Measurements from ENCODE around the gene SNRNP200. TPM values are rescaled to one million over a fixed set of nuclear protein-coding genes. Genes with fewer than 3 reads are reported as not detected.

Gene SNRNP200
- total and polyA plus RNA-seq, 4 donors: 65.9 to 106 (median 88.0) TPM

GRCh38 chr2:96262306-96262705 lies 43.0 kb downstream of the SNRNP200 start:
- WGBS, 2 donors: 79 to 95% methylated on average over 2 of the region's 2 CpGs
- peaks cover 0 to 11% (median 5%) of the 10 kb centered on the region in 4 donors for H3K36me3 ChIP-seq (ENCODE audit: control insufficient read depth in 4 of 4, insufficient read depth in 4 of 4, low read length in 4 of 4)
- ATAC-seq (ENCODE audit: insufficient read depth, low FRiP score): no peak
- no peak for DNase-seq
- H3K27ac ChIP-seq (ENCODE audit: low read depth in 1 of 2, low read length in 1 of 2): no peak overlapping the region
- no peak overlapping the region for H3K9ac ChIP-seq (ENCODE audit: insufficient read depth in 1 of 2, low read length in 2 of 2)
- H3K9me3 ChIP-seq (ENCODE audit: control insufficient read depth in 4 of 4, insufficient read depth in 3 of 4, low read length in 3 of 4): no peaks in the 10 kb centered on the region
- H3K4me3 ChIP-seq: no peak overlapping the region
- no peaks in the 10 kb centered on the region for H3K27me3 ChIP-seq (ENCODE audit: control insufficient read depth in 3 of 3, insufficient read depth in 3 of 3, low read length in 2 of 3)
- peaks cover 10 to 33% (median 20%) of the 10 kb centered on the region in 5 donors for H3K4me1 ChIP-seq (ENCODE audit: control insufficient read depth in 5 of 5, insufficient read depth in 5 of 5, low read length in 5 of 5)
- no peak for TF ChIP-seq CTCF (IDR thresholded peaks at IDR 0.05; ENCODE audit: control extremely low read depth, extremely low read depth)

GRCh38 chr2:96261328-96262003 lies 43.9 kb downstream of the SNRNP200 start:
- DNase-seq (no peak), ATAC-seq (ENCODE audit: insufficient read depth, low FRiP score) (no peak)
- Histone ChIP-seq H3K27ac (ENCODE audit: low read depth in 1 of 2, low read length in 1 of 2) (peak overlapping the region; percentile 88 to 95), H3K36me3 (ENCODE audit: control insufficient read depth in 4 of 4, insufficient read depth in 4 of 4, low read length in 4 of 4) (peaks cover 0 to 11% (median 4%) of the 10 kb centered on the region in 4 donors), H3K9ac (ENCODE audit: insufficient read depth in 1 of 2, low read length in 2 of 2) (no peak overlapping the region), H3K4me3 (no peak overlapping the region), H3K4me1 (ENCODE audit: control insufficient read depth in 5 of 5, insufficient read depth in 5 of 5, low read length in 5 of 5) (peaks cover 10 to 33% (median 14%) of the 10 kb centered on the region in 5 donors), H3K27me3 (ENCODE audit: control insufficient read depth in 3 of 3, insufficient read depth in 3 of 3, low read length in 2 of 3) (no peaks in the 10 kb centered on the region), H3K9me3 (ENCODE audit: control insufficient read depth in 4 of 4, insufficient read depth in 3 of 4, low read length in 3 of 4) (no peaks in the 10 kb centered on the region)
- no peak for TF ChIP-seq CTCF (IDR thresholded peaks at IDR 0.05; ENCODE audit: control extremely low read depth, extremely low read depth)
- WGBS, 2 donors: 88 to 92% methylated on average over 6 of the region's 6 CpGs

GRCh38 chr2:96260387-96261260 lies 44.7 kb downstream of the SNRNP200 start:
- Histone ChIP-seq H3K4me3 (no peak overlapping the region), H3K36me3 (ENCODE audit: control insufficient read depth in 4 of 4, insufficient read depth in 4 of 4, low read length in 4 of 4) (peaks cover 0 to 13% (median 4%) of the 10 kb centered on the region in 4 donors), H3K9ac (ENCODE audit: insufficient read depth in 1 of 2, low read length in 2 of 2) (no peak overlapping the region), H3K4me1 (ENCODE audit: control insufficient read depth in 5 of 5, insufficient read depth in 5 of 5, low read length in 5 of 5) (peaks cover 10 to 33% (median 14%) of the 10 kb centered on the region in 5 donors), H3K27me3 (ENCODE audit: control insufficient read depth in 3 of 3, insufficient read depth in 3 of 3, low read length in 2 of 3) (no peaks in the 10 kb centered on the region), H3K27ac (ENCODE audit: low read depth in 1 of 2, low read length in 1 of 2) (peak overlapping the region; percentile 88 to 95), H3K9me3 (ENCODE audit: control insufficient read depth in 4 of 4, insufficient read depth in 3 of 4, low read length in 3 of 4) (no peaks in the 10 kb centered on the region)
- 43 to 45% methylated on average over 10 of the region's 10 CpGs for WGBS, 2 donors
- peak in 1 of 3 donors; percentile 39 for DNase-seq
- TF ChIP-seq CTCF (IDR thresholded peaks at IDR 0.05; ENCODE audit: control extremely low read depth, extremely low read depth): peak; percentile 12
- ATAC-seq (ENCODE audit: insufficient read depth, low FRiP score): peak; percentile 55
